Measurements from ENCODE around the gene DNLZ.
A peak's percentile ranks its signal among the peaks of the same experiment; 100 is the strongest.

The DNLZ gene

GRCh38 chr9:136330406-136330990 lies 33.0 kb downstream of the DNLZ start:
- H3K4me2 ChIP-seq (ENCODE audit: low read length), result no peak overlapping the region
- no peak overlapping the region for H3K18ac ChIP-seq (ENCODE audit: low read length)
- no peak overlapping the region for H3K56ac ChIP-seq (ENCODE audit: low read length)
- H3K4me3 ChIP-seq (ENCODE audit: low read length), result no peak overlapping the region
- no peaks in the 10 kb centered on the region for H3K27me3 ChIP-seq (ENCODE audit: insufficient read depth, low read length, poor library complexity)
- no peaks in the 10 kb centered on the region for H3K79me1 ChIP-seq (ENCODE audit: low read length)
- H2BK15ac ChIP-seq (replicated peaks; ENCODE audit: low read depth), result no peak overlapping the region
- no peaks in the 10 kb centered on the region for H3K36me3 ChIP-seq (ENCODE audit: control insufficient read depth, insufficient read depth, low read length)
- no peak for DNase-seq
- H3K4ac ChIP-seq (ENCODE audit: low read depth, low read length), result no peak overlapping the region
- H3K9ac ChIP-seq (ENCODE audit: low read length), result no peak overlapping the region
- H3K27ac ChIP-seq (ENCODE audit: low read depth, low read length), result no peak overlapping the region
- no CpG with 5 or more reads among the region's 14 CpGs for WGBS (ENCODE audit: extremely low coverage, insufficient coverage, low lambda C conversion rate)
- peaks cover 5% of the 10 kb centered on the region for H3K4me1 ChIP-seq (ENCODE audit: control insufficient read depth, low read depth, low read length)
- H4K8ac ChIP-seq (ENCODE audit: low read depth, low read length), result no peak overlapping the region
- peaks cover 2% of the 10 kb centered on the region for H3K79me2 ChIP-seq (ENCODE audit: control insufficient read depth, insufficient read depth, low read length)
- H4K5ac ChIP-seq (ENCODE audit: low read length), result no peak overlapping the region
- no peak overlapping the region for H2AK5ac ChIP-seq (ENCODE audit: low read length)
- H2BK120ac ChIP-seq (ENCODE audit: low read depth, low read length), result no peak overlapping the region
- no peak overlapping the region for H2BK5ac ChIP-seq (ENCODE audit: low read length)
- H3K23ac ChIP-seq (ENCODE audit: low read length), result no peak overlapping the region

- DNase-seq, result no peak
- no peak overlapping the region for H2AK5ac ChIP-seq (ENCODE audit: low read length)
- no peaks in the 10 kb centered on the region for H3K36me3 ChIP-seq (ENCODE audit: control insufficient read depth, insufficient read depth, low read length)
- H3K56ac ChIP-seq (ENCODE audit: low read length), result no peak overlapping the region
- H4K5ac ChIP-seq (ENCODE audit: low read length), result no peak overlapping the region
- H3K18ac ChIP-seq (ENCODE audit: low read length), result no peak overlapping the region
- no CpG with 5 or more reads among the region's 23 CpGs for WGBS (ENCODE audit: extremely low coverage, insufficient coverage, low lambda C conversion rate)
- H2BK15ac ChIP-seq (replicated peaks; ENCODE audit: low read depth), result no peak overlapping the region
- H3K4ac ChIP-seq (ENCODE audit: low read depth, low read length), result no peak overlapping the region
- no peak overlapping the region for H4K8ac ChIP-seq (ENCODE audit: low read depth, low read length)
- peaks cover 5% of the 10 kb centered on the region for H3K4me1 ChIP-seq (ENCODE audit: control insufficient read depth, low read depth, low read length)
- no peak overlapping the region for H3K4me2 ChIP-seq (ENCODE audit: low read length)
- peaks cover 2% of the 10 kb centered on the region for H3K79me2 ChIP-seq (ENCODE audit: control insufficient read depth, insufficient read depth, low read length)
- no peak overlapping the region for H3K4me3 ChIP-seq (ENCODE audit: low read length)
- no peak overlapping the region for H3K27ac ChIP-seq (ENCODE audit: low read depth, low read length)
- no peak overlapping the region for H3K9ac ChIP-seq (ENCODE audit: low read length)
- H3K27me3 ChIP-seq (ENCODE audit: insufficient read depth, low read length, poor library complexity), result no peaks in the 10 kb centered on the region
- no peak overlapping the region for H2BK5ac ChIP-seq (ENCODE audit: low read length)
- H3K23ac ChIP-seq (ENCODE audit: low read length), result no peak overlapping the region
- no peaks in the 10 kb centered on the region for H3K79me1 ChIP-seq (ENCODE audit: low read length)
- no peak overlapping the region for H2BK120ac ChIP-seq (ENCODE audit: low read depth, low read length)
These were observed 33.7 kb downstream of the DNLZ start for GRCh38 chr9:136329636-136330405.

- H3K79me2 ChIP-seq (ENCODE audit: control insufficient read depth, insufficient read depth, low read length), result peaks cover 2% of the 10 kb centered on the region
- no peak overlapping the region for H2BK5ac ChIP-seq (ENCODE audit: low read length)
- no peak overlapping the region for H4K5ac ChIP-seq (ENCODE audit: low read length)
- no peak overlapping the region for H3K56ac ChIP-seq (ENCODE audit: low read length)
- no peak overlapping the region for H2AK5ac ChIP-seq (ENCODE audit: low read length)
- H3K4me3 ChIP-seq (ENCODE audit: low read length), result no peak overlapping the region
- no peaks in the 10 kb centered on the region for H3K79me1 ChIP-seq (ENCODE audit: low read length)
- H3K36me3 ChIP-seq (ENCODE audit: control insufficient read depth, insufficient read depth, low read length), result no peaks in the 10 kb centered on the region
- H3K4me2 ChIP-seq (ENCODE audit: low read length), result no peak overlapping the region
- no peak overlapping the region for H4K8ac ChIP-seq (ENCODE audit: low read depth, low read length)
- no peak for DNase-seq
- no peak overlapping the region for H3K23ac ChIP-seq (ENCODE audit: low read length)
- H3K27ac ChIP-seq (ENCODE audit: low read depth, low read length), result no peak overlapping the region
- no peak overlapping the region for H3K4ac ChIP-seq (ENCODE audit: low read depth, low read length)
- H3K27me3 ChIP-seq (ENCODE audit: insufficient read depth, low read length, poor library complexity), result no peaks in the 10 kb centered on the region
- H3K18ac ChIP-seq (ENCODE audit: low read length), result no peak overlapping the region
- no peak overlapping the region for H3K9ac ChIP-seq (ENCODE audit: low read length)
- H2BK120ac ChIP-seq (ENCODE audit: low read depth, low read length), result no peak overlapping the region
- H3K4me1 ChIP-seq (ENCODE audit: control insufficient read depth, low read depth, low read length), result peaks cover 5% of the 10 kb centered on the region
- no peak overlapping the region for H2BK15ac ChIP-seq (replicated peaks; ENCODE audit: low read depth)
- no CpG with 5 or more reads among the region's 19 CpGs for WGBS (ENCODE audit: extremely low coverage, insufficient coverage, low lambda C conversion rate)
These were observed 34.3 kb downstream of the DNLZ start for GRCh38 chr9:136329211-136329627.

DNA sequence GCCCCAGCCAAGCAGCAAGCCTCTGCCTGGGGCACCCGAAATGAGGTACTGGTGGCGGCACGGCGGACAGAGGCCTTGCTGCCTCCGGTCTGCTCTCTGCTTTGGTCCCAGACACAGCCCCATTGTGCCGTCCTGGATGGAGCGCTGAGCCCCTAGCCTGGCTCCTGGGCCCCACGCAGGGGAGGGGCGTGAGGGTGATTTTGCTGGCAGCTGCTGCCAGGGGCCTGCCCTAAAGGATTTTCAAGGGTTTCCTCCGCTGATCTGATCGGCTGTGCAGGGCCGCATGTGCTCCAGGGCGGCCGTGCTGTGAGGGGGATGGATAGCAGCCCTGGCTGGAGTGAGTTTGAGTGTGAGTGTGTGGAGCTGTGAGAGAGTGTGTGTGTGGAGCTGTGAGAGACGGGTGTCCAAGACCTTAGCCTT lies 34.9 kb downstream of the DNLZ start:
- H3K27me3 ChIP-seq (ENCODE audit: insufficient read depth, low read length, poor library complexity), result no peaks in the 10 kb centered on the region
- no peak overlapping the region for H2BK5ac ChIP-seq (ENCODE audit: low read length)
- H2BK120ac ChIP-seq (ENCODE audit: low read depth, low read length), result no peak overlapping the region
- no peak for DNase-seq
- H3K4me2 ChIP-seq (ENCODE audit: low read length), result no peak overlapping the region
- H3K79me2 ChIP-seq (ENCODE audit: control insufficient read depth, insufficient read depth, low read length), result peaks cover 2% of the 10 kb centered on the region
- H4K5ac ChIP-seq (ENCODE audit: low read length), result no peak overlapping the region
- no peak overlapping the region for H3K4me3 ChIP-seq (ENCODE audit: low read length)
- no peak overlapping the region for H3K23ac ChIP-seq (ENCODE audit: low read length)
- H2BK15ac ChIP-seq (replicated peaks; ENCODE audit: low read depth), result no peak overlapping the region
- no peaks in the 10 kb centered on the region for H3K79me1 ChIP-seq (ENCODE audit: low read length)
- H2AK5ac ChIP-seq (ENCODE audit: low read length), result no peak overlapping the region
- H4K8ac ChIP-seq (ENCODE audit: low read depth, low read length), result no peak overlapping the region
- peak overlapping the region; percentile 64 for H3K9ac ChIP-seq (ENCODE audit: low read length)
- peak overlapping the region; percentile 91 for H3K56ac ChIP-seq (ENCODE audit: low read length)
- H3K4me1 ChIP-seq (ENCODE audit: control insufficient read depth, low read depth, low read length), result peaks cover 5% of the 10 kb centered on the region
- whole genome bisulfite sequencing (ENCODE audit: extremely low coverage, insufficient coverage, low lambda C conversion rate), result no CpG with 5 or more reads among the region's 15 CpGs
- no peak overlapping the region for H3K18ac ChIP-seq (ENCODE audit: low read length)
- H3K27ac ChIP-seq (ENCODE audit: low read depth, low read length), result no peak overlapping the region
- no peak overlapping the region for H3K4ac ChIP-seq (ENCODE audit: low read depth, low read length)
- no peaks in the 10 kb centered on the region for H3K36me3 ChIP-seq (ENCODE audit: control insufficient read depth, insufficient read depth, low read length)

GRCh38 chr9:136328011-136328621 lies 35.4 kb downstream of the DNLZ start:
- H3K18ac ChIP-seq (ENCODE audit: low read length), result peak overlapping the region; percentile 51
- no CpG with 5 or more reads among the region's 13 CpGs for WGBS (ENCODE audit: extremely low coverage, insufficient coverage, low lambda C conversion rate)

More at GRCh38 chr9:136328011-136328621, 35.4 kb downstream of the DNLZ start:
- H3K4me2 ChIP-seq (ENCODE audit: low read length), result peak overlapping the region; percentile 50
- H2BK15ac ChIP-seq (replicated peaks; ENCODE audit: low read depth), result no peak overlapping the region
- H3K23ac ChIP-seq (ENCODE audit: low read length), result peak overlapping the region; percentile 45
- no peak overlapping the region for H4K5ac ChIP-seq (ENCODE audit: low read length)
- no peak overlapping the region for H2BK120ac ChIP-seq (ENCODE audit: low read depth, low read length)
- no peak overlapping the region for H3K27ac ChIP-seq (ENCODE audit: low read depth, low read length)
- H3K9ac ChIP-seq (ENCODE audit: low read length), result peak overlapping the region; percentile 64
- DNase-seq, result no peak
- H3K56ac ChIP-seq (ENCODE audit: low read length), result peak overlapping the region; percentile 91
- H3K79me2 ChIP-seq (ENCODE audit: control insufficient read depth, insufficient read depth, low read length), result peaks cover 2% of the 10 kb centered on the region
- peak overlapping the region; percentile 66 for H3K4ac ChIP-seq (ENCODE audit: low read depth, low read length)
- no peak overlapping the region for H4K8ac ChIP-seq (ENCODE audit: low read depth, low read length)
- peak overlapping the region; percentile 22 for H3K4me3 ChIP-seq (ENCODE audit: low read length)
- no peak overlapping the region for H2AK5ac ChIP-seq (ENCODE audit: low read length)
- H3K79me1 ChIP-seq (ENCODE audit: low read length), result no peaks in the 10 kb centered on the region
- peaks cover 5% of the 10 kb centered on the region for H3K4me1 ChIP-seq (ENCODE audit: control insufficient read depth, low read depth, low read length)
- H3K36me3 ChIP-seq (ENCODE audit: control insufficient read depth, insufficient read depth, low read length), result no peaks in the 10 kb centered on the region
- H3K27me3 ChIP-seq (ENCODE audit: insufficient read depth, low read length, poor library complexity), result no peaks in the 10 kb centered on the region
- no peak overlapping the region for H2BK5ac ChIP-seq (ENCODE audit: low read length)

Measured in mesendoderm (in vitro differentiated cells).